NCI-H1105 (cell line): ENCODE results near the gene TSSK6.
A peak's percentile ranks its signal among the peaks of the same experiment; 100 is the strongest.

ENCODE experiments used
- DNase-seq: peaks from one replicate; lab custom pipeline; 2025; lab: John Stamatoyannopoulos, UW

The TSSK6 gene

GRCh38 chr19:19504754-19505668 lies 10.3 kb downstream of the TSSK6 start:
- DNase-seq: no peak

GRCh38 chr19:19502808-19503602 lies 12.3 kb downstream of the TSSK6 start:
- no peak for DNase-seq

- DNase-seq: no peak
Observed at GRCh38 chr19:19502281-19502680, 13.1 kb downstream of the TSSK6 start.

- DNase-seq: no peak
Observed at GRCh38 chr19:19501798-19502197, 13.6 kb downstream of the TSSK6 start.

GRCh38 chr19:19500975-19501644 lies 14.2 kb downstream of the TSSK6 start:
- no peak for DNase-seq

GRCh38 chr19:19499272-19499995 lies 15.9 kb downstream of the TSSK6 start:
- DNase-seq: no peak

GRCh38 chr19:19498255-19498991 lies 16.9 kb downstream of the TSSK6 start:
- DNase-seq: no peak

- DNase-seq: no peak
Observed at GRCh38 chr19:19495614-19496603, 19.4 kb downstream of the TSSK6 start.

GRCh38 chr19:19493841-19494546 lies 21.4 kb downstream of the TSSK6 start:
- DNase-seq: no peak

- DNase-seq: no peak
Observed at GRCh38 chr19:19492026-19492610, 23.2 kb downstream of the TSSK6 start.

GRCh38 chr19:19491321-19492025 lies 23.9 kb downstream of the TSSK6 start:
- DNase-seq: no peak

- peak; percentile 75 for DNase-seq
Observed at GRCh38 chr19:19490214-19490968, 25.0 kb downstream of the TSSK6 start.

- DNase-seq: no peak
Observed at GRCh38 chr19:19489804-19490204, 25.5 kb downstream of the TSSK6 start.

GRCh38 chr19:19488875-19489690 lies 26.3 kb downstream of the TSSK6 start:
- peak; percentile 89 for DNase-seq

GRCh38 chr19:19487950-19488874 lies 27.1 kb downstream of the TSSK6 start:
- no peak for DNase-seq
